ENCODE results near the gene TUBA4A. TPM values are rescaled to one million over a fixed set of nuclear protein-coding genes. Genes with fewer than 3 reads are reported as not detected.

Gene TUBA4A
- total and polyA plus RNA-seq, 9 of the 15 experiments (the other 6 are each of a cell fraction or from before 2014, with no cell fraction given): 25.1 to 174 (median 42.4) TPM

GRCh38 chr2:219294356-219295351 is 40.9 kb upstream of the TUBA4A start (continued):
- TF ChIP-seq ZBTB9 (CRISPR knock-in tag; IDR thresholded peaks at IDR 0.05) (no peak), HMG20B (CRISPR knock-in tag; IDR thresholded peaks at IDR 0.05) (no peak), ATF7 (IDR thresholded peaks at IDR 0.05) (peak; percentile 76; the same call in 1 of the 2 replicates), CBX8 (IDR thresholded peaks at IDR 0.05; ENCODE audit: borderline replicate concordance, extremely low read depth, low read depth, low read length, poor library complexity, severe bottlenecking) (no peak), GTF3C2 (IDR thresholded peaks at IDR 0.05; ENCODE audit: borderline replicate concordance, extremely low read depth, insufficient read length) (no peak), SRSF9 (IDR thresholded peaks at IDR 0.05; ENCODE audit: borderline replicate concordance, low read depth, low read length) (no peak), EWSR1 (IDR thresholded peaks at IDR 0.05; ENCODE audit: borderline replicate concordance, low read depth, partially characterized antibody) (no peak), JUNB (CRISPR knock-in tag; conservative IDR thresholded peaks at IDR 0.05) (no peak), SREBF1 (IDR thresholded peaks at IDR 0.05; ENCODE audit: borderline replicate concordance, low read depth, low read length) (no peak), TCF7L2 (IDR thresholded peaks at IDR 0.05; ENCODE audit: low read depth, low read length) (no peak), CTBP1 (IDR thresholded peaks at IDR 0.05; ENCODE audit: borderline replicate concordance) (peak; percentile 65), THRA (IDR thresholded peaks at IDR 0.05) (no peak), MCM5 (IDR thresholded peaks at IDR 0.05; ENCODE audit: low read depth) (no peak), ZNF395 (CRISPR knock-in tag; IDR thresholded peaks at IDR 0.05) (no peak), MAFG (tag; conservative IDR thresholded peaks at IDR 0.05) (no peak), KLF10 (CRISPR knock-in tag; IDR thresholded peaks at IDR 0.05) (no peak), EHMT2 (IDR thresholded peaks at IDR 0.05) (no peak), BRCA1 (IDR thresholded peaks at IDR 0.05) (no peak), BRCA1 (CRISPR knock-in tag; IDR thresholded peaks at IDR 0.05) (no peak), DPF2 (IDR thresholded peaks at IDR 0.05) (peak; percentile 22; the same call in 1 of the 2 replicates), HDGF (IDR thresholded peaks at IDR 0.05) (peak; percentile 92; the same call in 1 of the 2 replicates), DIDO1 (tag; IDR thresholded peaks at IDR 0.05; ENCODE audit: low read depth) (no peak)
